Ishikawa (cell line): Measurements from ENCODE around the gene OR2F1.

Source experiments
- CREB1 ChIP-seq: IDR thresholded peaks from 2 replicates; pipeline ENCODE4 v1.6.1; 2012; ENCODE audit warnings: low read depth
- EP300 ChIP-seq: IDR thresholded peaks from 2 replicates; pipeline ENCODE4 v1.6.1; 2012; ENCODE audit warnings: borderline replicate concordance
- FOXM1 ChIP-seq: IDR thresholded peaks from 2 replicates; pipeline ENCODE4 v1.6.1; 2012; ENCODE audit warnings: low read depth, borderline replicate concordance
- NFIC ChIP-seq: IDR thresholded peaks from 2 replicates; pipeline ENCODE4 v1.6.1; 2012
- RAD21 ChIP-seq: IDR thresholded peaks from 2 replicates; pipeline ENCODE4 v1.6.1; 2012; ENCODE audit warnings: low read depth
- REST ChIP-seq: IDR thresholded peaks from 2 replicates; pipeline ENCODE4 v1.6.1; 2012; ENCODE audit warnings: low read depth, mild to moderate bottlenecking
- TCF12 ChIP-seq: IDR thresholded peaks from 2 replicates; pipeline ENCODE4 v1.6.1; 2012; ENCODE audit warnings: low read depth
- TEAD4 ChIP-seq: IDR thresholded peaks from 2 replicates; pipeline ENCODE4 v1.6.1; 2012
- USF1 ChIP-seq: IDR thresholded peaks from 2 replicates; pipeline ENCODE4 v1.6.1; 2012
- YY1 ChIP-seq: IDR thresholded peaks from 2 replicates; pipeline ENCODE4 v1.6.1; 2012; ENCODE audit warnings: low read depth

GRCh38 chr7:143924851-143925250 is 29.8 kb upstream of the OR2F1 start:
- TF ChIP-seq FOXM1 (no peak), EP300 (no peak), RAD21 (no peak), TEAD4 (no peak), YY1 (no peak), NFIC (no peak), USF1 (no peak), CREB1 (no peak), TCF12 (no peak), REST (no peak)
